DND-41 (cell line): ENCODE data around the gene NEDD4L.

Source experiments
- EZH2 ChIP-seq: IDR thresholded peaks from 3 replicates; pipeline ENCODE4 v1.6.1; 2012; ENCODE audit warnings: borderline replicate concordance, low read depth, mild to moderate bottlenecking, moderate library complexity, low read length, inconsistent platforms; ENCODE audit not compliant: severe bottlenecking
- TF ChIP-seq, protein P1 (sequence below): IDR thresholded peaks from 2 replicates; pipeline ENCODE4 v1.5.1; 2012; ENCODE audit warnings: borderline replicate concordance, low read length, moderate library complexity, mild to moderate bottlenecking; ENCODE audit not compliant: poor library complexity, severe bottlenecking; ENCODE audit errors: extremely low read depth

- TF ChIP-seq, protein P1, sequence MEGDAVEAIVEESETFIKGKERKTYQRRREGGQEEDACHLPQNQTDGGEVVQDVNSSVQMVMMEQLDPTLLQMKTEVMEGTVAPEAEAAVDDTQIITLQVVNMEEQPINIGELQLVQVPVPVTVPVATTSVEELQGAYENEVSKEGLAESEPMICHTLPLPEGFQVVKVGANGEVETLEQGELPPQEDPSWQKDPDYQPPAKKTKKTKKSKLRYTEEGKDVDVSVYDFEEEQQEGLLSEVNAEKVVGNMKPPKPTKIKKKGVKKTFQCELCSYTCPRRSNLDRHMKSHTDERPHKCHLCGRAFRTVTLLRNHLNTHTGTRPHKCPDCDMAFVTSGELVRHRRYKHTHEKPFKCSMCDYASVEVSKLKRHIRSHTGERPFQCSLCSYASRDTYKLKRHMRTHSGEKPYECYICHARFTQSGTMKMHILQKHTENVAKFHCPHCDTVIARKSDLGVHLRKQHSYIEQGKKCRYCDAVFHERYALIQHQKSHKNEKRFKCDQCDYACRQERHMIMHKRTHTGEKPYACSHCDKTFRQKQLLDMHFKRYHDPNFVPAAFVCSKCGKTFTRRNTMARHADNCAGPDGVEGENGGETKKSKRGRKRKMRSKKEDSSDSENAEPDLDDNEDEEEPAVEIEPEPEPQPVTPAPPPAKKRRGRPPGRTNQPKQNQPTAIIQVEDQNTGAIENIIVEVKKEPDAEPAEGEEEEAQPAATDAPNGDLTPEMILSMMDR, result no peak
- TF ChIP-seq EZH2, result no peak
Observed at GRCh38 chr18:58069721-58070292, 25.8 kb downstream of the NEDD4L start.
